Activated CD8-positive, alpha-beta memory T cell treated with anti-CD3 and anti-CD28 coated beads for 1 hour (primary cell): ENCODE results near the gene TMEM185B.
"Not testable (repeated sequence)": the region's sequence is repeated elsewhere in the genome, so short reads cannot be mapped to it uniquely, and the experiment has no call there.

Source experiments
- DNase-seq, 2 donors: peaks; one replicate each; pipeline ENCODE4 v3.0.0-alpha.2; 2020; ENCODE audit warnings: low read depth in 1 of 2; ENCODE audit errors: extremely low read depth in 1 of 2

TMEM185B gene

DNA sequence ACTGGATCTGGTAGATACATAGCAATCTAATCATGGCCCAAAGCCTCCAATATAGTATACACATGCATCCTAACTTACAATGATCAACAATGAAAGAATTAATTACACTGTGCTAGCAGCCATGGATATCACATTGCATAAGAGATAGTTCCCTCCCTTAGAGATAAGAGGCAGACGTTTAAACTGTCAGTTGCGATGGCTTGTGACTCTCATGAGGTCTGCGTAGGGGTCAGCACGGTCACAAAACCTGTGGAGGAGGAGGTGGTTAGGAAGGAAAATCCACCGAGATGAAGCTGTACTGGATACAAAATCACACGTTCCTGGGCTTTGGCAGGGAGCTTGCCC is 28.7 kb upstream of the TMEM185B start:
- DNase-seq, result no peak

DNA sequence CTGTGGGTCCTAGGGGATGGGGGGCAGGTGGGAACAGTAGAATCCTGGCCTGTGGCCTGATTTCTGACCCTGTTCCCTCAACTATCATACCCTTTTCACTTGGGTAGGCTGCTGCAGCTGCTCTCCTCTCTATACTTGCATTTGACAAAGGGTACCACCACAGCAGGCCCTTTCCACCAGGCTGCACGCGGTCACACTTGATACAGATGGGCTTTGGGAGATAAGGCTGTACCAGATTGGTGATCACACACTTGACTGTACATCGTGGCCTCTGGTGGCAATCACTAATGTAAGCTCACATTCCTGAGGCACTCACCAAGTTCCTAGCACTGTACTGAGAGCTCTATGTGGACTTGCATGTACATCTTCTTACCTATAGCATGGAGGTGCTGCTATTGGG is 27.9 kb upstream of the TMEM185B start:
- no peak for DNase-seq

DNA sequence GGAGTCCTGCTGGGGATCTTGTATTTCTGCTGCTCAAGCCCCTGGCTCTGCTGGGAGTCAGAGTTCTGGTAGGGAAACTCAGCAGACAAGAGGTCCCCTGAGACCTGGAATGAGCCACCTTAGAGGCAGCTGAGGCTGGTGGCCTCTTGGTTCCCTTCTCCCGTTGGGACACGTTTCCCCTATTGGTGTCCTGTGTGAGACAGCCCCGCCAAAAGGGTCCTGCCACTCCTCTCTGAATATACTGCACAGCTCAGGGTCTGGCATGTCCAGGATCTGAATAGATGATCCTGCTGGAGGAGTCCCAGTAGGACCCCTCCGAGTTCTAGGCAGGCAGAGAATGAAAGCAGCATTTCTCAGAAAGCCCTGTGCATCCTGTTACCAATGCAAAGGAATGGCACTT is 27.4 kb upstream of the TMEM185B start:
- no peak for DNase-seq

- no peak for DNase-seq
Measured at GRCh38 chr2:120247851-120248250, 24.7 kb upstream of the TMEM185B start.

DNA sequence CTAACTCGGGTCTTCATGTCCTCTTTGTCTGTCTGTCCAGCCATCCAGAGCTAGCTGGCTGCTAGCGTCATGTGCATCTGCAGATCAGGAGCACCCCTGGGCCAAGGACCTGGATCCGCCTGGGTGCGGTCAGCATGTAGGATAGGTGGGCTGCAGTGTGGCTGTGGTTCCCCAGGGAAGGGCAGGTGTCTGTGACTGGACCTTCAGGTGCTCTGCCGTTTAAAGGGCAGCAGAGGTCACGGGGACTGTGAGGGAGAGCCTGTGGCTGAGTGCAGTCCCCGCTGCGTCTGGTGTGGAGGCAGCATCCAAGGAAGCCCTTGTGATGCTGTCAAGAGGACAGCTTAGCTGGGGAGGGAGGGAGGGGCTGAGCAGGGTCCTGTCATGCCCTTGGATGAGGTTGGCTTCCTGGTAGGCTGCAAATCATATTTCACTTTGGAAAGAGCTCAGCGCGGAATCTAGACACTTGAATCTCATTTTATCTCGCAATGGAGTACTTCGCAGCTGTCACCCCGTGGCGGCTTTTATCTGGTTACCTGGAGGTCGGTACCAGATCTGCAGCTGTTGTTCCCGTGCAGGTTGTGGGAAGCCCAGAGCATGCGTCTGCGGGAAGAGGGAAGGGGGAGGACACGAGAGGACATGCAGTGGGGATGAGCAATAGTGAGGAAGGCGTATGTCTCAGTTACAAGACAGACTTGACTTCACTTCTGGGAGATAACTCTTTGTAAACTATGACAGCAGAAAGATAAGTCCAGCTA is 23.5 kb upstream of the TMEM185B start:
- DNase-seq, result no peak

DNA sequence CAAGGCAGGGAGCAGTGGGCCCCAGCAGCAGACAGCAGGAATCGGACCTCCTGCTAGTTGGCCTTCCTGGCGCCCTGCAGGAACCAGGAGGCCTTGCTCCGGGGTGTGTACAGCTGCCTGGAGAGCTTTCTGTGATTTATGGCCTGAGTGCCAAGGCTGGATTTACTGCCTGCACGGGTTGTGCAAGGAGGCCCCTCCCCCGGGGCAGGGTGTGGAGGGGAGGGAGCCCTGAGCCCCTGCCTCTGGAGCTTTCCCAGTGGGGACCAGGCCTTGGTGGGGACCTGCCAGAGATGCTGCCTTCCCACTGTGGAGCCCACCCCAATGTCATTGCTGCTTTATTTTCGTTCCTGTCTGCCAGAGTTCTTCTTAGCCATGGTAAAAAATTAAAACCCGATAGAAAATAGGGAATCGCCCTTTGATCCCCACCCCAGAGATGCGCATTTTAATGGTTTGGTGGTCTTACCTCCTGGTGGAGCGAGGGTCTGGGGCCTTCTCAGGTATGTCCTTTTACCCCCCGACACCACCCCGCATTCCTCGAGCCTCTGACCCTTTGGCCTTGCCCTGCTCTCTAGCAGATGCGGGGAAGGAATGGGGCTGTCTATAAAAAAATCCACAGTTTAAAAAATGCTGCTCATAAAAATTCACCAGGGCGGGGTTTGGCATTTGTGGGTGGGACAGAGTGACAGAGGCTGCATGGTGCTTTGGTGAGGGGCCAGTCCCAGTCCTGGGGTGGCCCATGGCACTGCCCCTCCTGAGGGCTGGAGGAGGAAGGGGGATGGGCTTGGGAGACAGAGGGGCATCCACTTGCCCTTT is 22.5 kb upstream of the TMEM185B start:
- no peak for DNase-seq

- DNase-seq, result no peak
Measured at GRCh38 chr2:120244656-120245519, 21.7 kb upstream of the TMEM185B start.

- no peak for DNase-seq
Measured at GRCh38 chr2:120243875-120244553, 20.8 kb upstream of the TMEM185B start.

- no peak for DNase-seq
Measured at GRCh38 chr2:120243211-120243610, 20.0 kb upstream of the TMEM185B start.

DNA sequence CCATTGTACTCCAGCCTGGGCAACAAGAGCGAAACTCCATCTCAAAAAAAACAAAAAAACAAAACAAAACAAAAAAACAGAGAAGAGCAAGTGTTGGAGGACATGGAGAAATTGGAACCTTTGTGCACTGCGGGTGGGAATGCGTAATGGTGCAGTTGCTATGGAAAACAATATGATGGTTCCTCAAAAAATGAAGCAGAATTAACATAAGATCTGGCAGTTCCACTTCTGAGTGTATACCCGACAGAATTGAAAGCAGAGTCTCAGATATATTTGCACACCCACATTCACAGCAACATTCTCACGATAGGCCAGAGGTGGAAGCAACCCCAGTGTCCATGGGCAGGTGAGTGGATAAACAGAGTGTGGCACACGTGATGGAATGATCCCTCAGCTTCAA is 18.5 kb upstream of the TMEM185B start:
- DNase-seq, result no peak

DNA sequence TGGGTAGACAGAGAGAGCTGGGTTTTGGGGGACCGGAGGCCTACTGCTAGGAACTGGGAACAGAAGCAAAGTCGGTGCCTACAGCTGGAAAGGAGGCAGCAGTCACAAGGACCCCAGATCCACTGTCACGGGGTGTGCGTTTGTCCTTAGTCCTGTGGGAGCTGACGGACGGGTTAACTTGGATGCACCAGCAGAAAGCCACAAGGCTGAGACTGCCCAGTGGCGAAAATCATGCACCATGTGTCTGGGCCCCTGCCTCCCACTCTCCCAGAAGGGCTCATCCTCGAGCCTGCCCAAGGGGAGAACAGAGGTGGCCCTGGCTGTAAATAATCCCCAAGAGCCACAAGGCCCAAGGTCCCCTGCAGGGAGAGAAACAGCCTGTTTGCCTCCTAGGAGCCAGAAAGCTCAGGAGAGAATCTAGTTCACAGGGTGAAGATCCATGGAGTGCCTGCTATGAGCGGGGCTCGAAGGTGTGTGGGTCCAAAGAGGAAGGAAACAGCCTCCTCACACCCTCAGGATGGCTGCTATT is 17.8 kb upstream of the TMEM185B start:
- no peak for DNase-seq

- DNase-seq, result no peak
Measured at GRCh38 chr2:120239488-120240287, 16.5 kb upstream of the TMEM185B start.

GRCh38 chr2:120238728-120239487 is 15.7 kb upstream of the TMEM185B start:
- no peak for DNase-seq

DNA sequence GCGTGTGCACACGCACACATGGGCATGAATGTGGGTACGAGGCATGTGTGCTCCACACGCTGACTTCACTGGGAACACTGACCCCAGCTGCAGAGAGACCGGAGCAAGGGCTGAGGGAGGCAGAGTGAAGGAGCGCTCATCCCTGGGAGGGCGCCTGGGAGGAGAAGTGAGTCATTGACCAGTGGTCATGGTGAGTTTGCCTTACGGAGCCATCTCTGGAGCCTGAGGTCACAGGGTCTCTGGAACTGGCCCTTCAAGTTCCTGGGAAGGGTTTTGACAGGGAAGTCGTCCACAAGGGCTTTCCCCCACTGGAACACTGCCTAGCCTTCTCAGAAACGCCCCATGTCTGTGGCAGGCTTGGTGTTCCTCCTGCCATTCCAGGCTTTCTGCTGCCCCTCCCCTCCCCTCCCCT is 14.3 kb upstream of the TMEM185B start:
- DNase-seq, result no peak

DNA sequence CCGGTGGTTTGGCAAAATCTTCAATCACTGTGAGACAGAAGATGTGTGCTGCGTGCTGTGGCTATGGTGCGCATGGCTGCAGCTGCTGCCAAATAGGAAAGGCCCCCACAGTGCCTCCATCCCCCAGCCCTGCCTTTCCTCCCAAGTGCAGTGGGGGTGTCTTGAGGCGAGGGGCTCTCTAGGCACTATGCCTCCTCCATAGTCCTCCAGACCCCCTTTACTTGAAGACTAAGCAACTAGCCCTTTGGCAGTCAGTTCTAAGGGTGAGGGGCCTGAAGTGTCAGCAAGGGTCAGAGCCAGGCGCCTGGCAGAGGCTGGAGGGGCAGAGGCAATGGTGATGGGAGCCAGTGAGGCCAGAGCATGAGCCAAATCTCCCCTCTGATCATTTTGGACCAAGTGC is 13.6 kb upstream of the TMEM185B start:
- no peak for DNase-seq

DNA sequence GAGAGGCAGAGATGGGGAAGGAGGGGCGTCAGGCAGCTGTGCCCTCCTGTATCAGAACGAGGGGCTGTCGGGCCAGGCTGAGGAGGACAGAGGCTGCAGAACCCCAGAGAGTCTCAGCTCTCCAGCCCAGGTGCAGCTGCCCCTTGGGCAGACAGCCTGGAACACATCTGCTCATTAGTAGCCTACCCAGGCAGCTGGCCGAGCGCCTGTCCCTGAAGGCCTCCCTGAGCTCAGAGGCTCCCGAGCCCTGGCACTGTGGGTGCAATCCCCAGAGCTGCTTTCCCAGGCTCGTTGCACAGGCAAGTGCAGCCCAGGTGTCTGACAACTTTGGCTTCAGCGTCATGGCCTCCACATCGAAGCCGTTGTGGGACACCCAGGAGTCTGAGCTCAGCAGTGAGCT is 13.1 kb upstream of the TMEM185B start:
- no peak for DNase-seq

DNA sequence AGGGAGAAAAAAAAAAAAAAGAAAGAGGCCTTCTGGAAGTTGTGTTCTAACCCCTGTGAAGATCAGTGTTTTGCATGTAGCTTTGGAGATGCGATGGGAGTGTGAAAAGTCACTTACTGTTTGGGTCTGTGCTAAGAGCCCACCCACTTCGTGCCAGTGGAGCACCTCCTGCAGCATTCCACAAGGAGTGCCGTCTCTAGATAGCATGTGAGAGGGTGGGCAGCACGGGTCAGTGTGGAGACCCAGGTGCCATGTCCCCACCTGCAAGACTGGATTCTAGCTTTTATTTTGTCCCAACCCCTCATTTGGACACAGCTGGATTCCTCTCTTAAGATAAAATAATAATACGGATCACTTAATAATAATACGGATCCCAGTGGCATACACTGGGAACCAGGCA is 12.5 kb upstream of the TMEM185B start:
- no peak for DNase-seq

GRCh38 chr2:120235158-120235557 is 12.0 kb upstream of the TMEM185B start:
- not testable (repeated sequence) for DNase-seq

GRCh38 chr2:120233292-120233691 is 10.1 kb upstream of the TMEM185B start:
- DNase-seq, result no peak
